Stomach (tissue), 4 donors: Measurements from ENCODE around the gene TENM4.

Experiments used
- CTCF ChIP-seq, 7 experiments: fragments of 450-650 bp in 4 of 7; fragments of 200-600 bp in 3 of 7; sonication (generic) in 3 of 7; IDR thresholded peaks; one replicate each; pipeline ENCODE4 v1.5.1; 2016 to 2019; ENCODE audit warnings: antibody characterized with exemption in 7 of 7, control low read depth in 2 of 7, mild to moderate bottlenecking in 1 of 7
- POLR2A ChIP-seq, 4 donors: fragments of 450-650 bp; IDR thresholded peaks; one replicate each; pipeline ENCODE4 v1.6.1; 2016; ENCODE audit warnings: antibody characterized with exemption in 4 of 4, control low read depth in 2 of 4, mild to moderate bottlenecking in 1 of 4, moderate library complexity in 1 of 4

- TF ChIP-seq CTCF (IDR thresholded peaks at IDR 0.05): no peak
- no peak for TF ChIP-seq POLR2A (IDR thresholded peaks at IDR 0.05)
These were observed 279.9 kb downstream of the TENM4 start for GRCh38 chr11:79160791-79161403.
